Activated naive CD4-positive, alpha-beta T cell treated with anti-CD3 and anti-CD28 coated beads, Interleukin-2, amount 10 ng/mL, durations not matched to agents 7 days and 5 days (primary cell): ENCODE data around the gene PODN.

ENCODE experiments used
- CTCF ChIA-PET: fragments of 350-600 bp; sonication (Branson Sonifier 250); formaldehyde crosslinking; loops from one replicate; lab custom pipeline; 2021; ENCODE audit warnings: antibody characterized with exemption; lab: Charles Lee
- DNase-seq: peaks from one replicate; pipeline ENCODE4 v3.0.0-alpha.2; 2020
- H3K27ac Mint-ChIP-seq: one replicate; pipeline ENCODE4 v1.8.0; 2021; ENCODE audit warnings: mild to moderate bottlenecking, moderate library complexity, mixed read lengths
- H3K27me3 Mint-ChIP-seq: one replicate; pipeline ENCODE4 v1.8.0; 2021; ENCODE audit warnings: mild to moderate bottlenecking, mixed read lengths
- H3K36me3 Mint-ChIP-seq: one replicate; pipeline ENCODE4 v1.8.0; 2021; ENCODE audit warnings: mixed read lengths
- H3K4me1 Mint-ChIP-seq: one replicate; pipeline ENCODE4 v1.8.0; 2021; ENCODE audit warnings: mixed read lengths
- H3K4me3 Mint-ChIP-seq: one replicate; pipeline ENCODE4 v1.8.0; 2021; ENCODE audit warnings: mild to moderate bottlenecking, moderate library complexity, mixed read lengths
- H3K9me3 Mint-ChIP-seq: one replicate; pipeline ENCODE4 v1.8.0; 2021; ENCODE audit warnings: mixed read lengths

The PODN gene

GRCh38 chr1:53129891-53130597 is 68.0 kb downstream of the PODN start:
- Mint-ChIP-seq H3K4me3 (no peak overlapping the region), H3K27ac (no peak overlapping the region), H3K4me1 (no peaks in the 10 kb centered on the region), H3K36me3 (no peaks in the 10 kb centered on the region), H3K9me3 (no peaks in the 10 kb centered on the region), H3K27me3 (peaks cover 15% of the 10 kb centered on the region)
- CTCF ChIA-PET = no interaction called here
- no peak for DNase-seq

GRCh38 chr1:53130598-53130877 is 68.5 kb downstream of the PODN start:
- DNase-seq = no peak
- Mint-ChIP-seq H3K36me3 (no peaks in the 10 kb centered on the region), H3K9me3 (no peaks in the 10 kb centered on the region), H3K4me1 (no peaks in the 10 kb centered on the region), H3K27ac (no peak overlapping the region), H3K4me3 (no peak overlapping the region), H3K27me3 (peaks cover 15% of the 10 kb centered on the region)
- CTCF ChIA-PET = no interaction called here

- H3K4me1 Mint-ChIP-seq = no peaks in the 10 kb centered on the region
- no peak for DNase-seq
- CTCF ChIA-PET = no interaction called here
- H3K27me3 Mint-ChIP-seq = peaks cover 15% of the 10 kb centered on the region
- H3K4me3 Mint-ChIP-seq = no peak overlapping the region
- H3K9me3 Mint-ChIP-seq = no peaks in the 10 kb centered on the region
- no peak overlapping the region for H3K27ac Mint-ChIP-seq
- H3K36me3 Mint-ChIP-seq = no peaks in the 10 kb centered on the region
These were observed 69.0 kb downstream of the PODN start for GRCh38 chr1:53130878-53131589.

GRCh38 chr1:53131590-53131938 is 69.6 kb downstream of the PODN start:
- CTCF ChIA-PET = no interaction called here
- DNase-seq = no peak
- no peak overlapping the region for H3K4me3 Mint-ChIP-seq
- H3K4me1 Mint-ChIP-seq = no peaks in the 10 kb centered on the region
- no peak overlapping the region for H3K27ac Mint-ChIP-seq
- peaks cover 15% of the 10 kb centered on the region for H3K27me3 Mint-ChIP-seq
- H3K9me3 Mint-ChIP-seq = no peaks in the 10 kb centered on the region
- H3K36me3 Mint-ChIP-seq = no peaks in the 10 kb centered on the region

GRCh38 chr1:53132176-53132575 is 70.2 kb downstream of the PODN start:
- CTCF ChIA-PET = no interaction called here
- H3K27ac Mint-ChIP-seq = no peak overlapping the region
- DNase-seq = no peak
- no peaks in the 10 kb centered on the region for H3K9me3 Mint-ChIP-seq
- H3K4me3 Mint-ChIP-seq = no peak overlapping the region
- H3K36me3 Mint-ChIP-seq = no peaks in the 10 kb centered on the region
- peaks cover 15% of the 10 kb centered on the region for H3K27me3 Mint-ChIP-seq
- no peaks in the 10 kb centered on the region for H3K4me1 Mint-ChIP-seq

GRCh38 chr1:53133261-53134041 is 71.4 kb downstream of the PODN start:
- Mint-ChIP-seq H3K27ac (no peak overlapping the region), H3K4me3 (no peak overlapping the region), H3K27me3 (peaks cover 8% of the 10 kb centered on the region), H3K9me3 (peaks cover 5% of the 10 kb centered on the region), H3K36me3 (no peaks in the 10 kb centered on the region), H3K4me1 (no peaks in the 10 kb centered on the region)
- CTCF ChIA-PET = no interaction called here
- no peak for DNase-seq

- no peaks in the 10 kb centered on the region for H3K36me3 Mint-ChIP-seq
- peaks cover 6% of the 10 kb centered on the region for H3K27me3 Mint-ChIP-seq
- CTCF ChIA-PET = no interaction called here
- DNase-seq = no peak
- no peak overlapping the region for H3K27ac Mint-ChIP-seq
- H3K9me3 Mint-ChIP-seq = peaks cover 5% of the 10 kb centered on the region
- H3K4me1 Mint-ChIP-seq = no peaks in the 10 kb centered on the region
- H3K4me3 Mint-ChIP-seq = no peak overlapping the region
These were observed 72.1 kb downstream of the PODN start for GRCh38 chr1:53134042-53134485.
